ENCODE measurements around the gene HPCAL1.

HPCAL1 gene

GRCh38 chr2:10269711-10270610 lies 32.7 kb upstream of the HPCAL1 start:
- DNase-seq (ENCODE audit: low spot score): no peak

GRCh38 chr2:10271509-10271908 lies 31.2 kb upstream of the HPCAL1 start:
- DNase-seq (ENCODE audit: low spot score): no peak

- no peak for DNase-seq (ENCODE audit: low spot score)
Measured at GRCh38 chr2:10271946-10272345, 30.8 kb upstream of the HPCAL1 start.

- DNase-seq (ENCODE audit: low spot score): no peak
Measured at GRCh38 chr2:10272464-10272863, 30.2 kb upstream of the HPCAL1 start.

- no peak for DNase-seq (ENCODE audit: low spot score)
Measured at GRCh38 chr2:10273215-10274175, 29.2 kb upstream of the HPCAL1 start.

GRCh38 chr2:10274376-10274775 lies 28.3 kb upstream of the HPCAL1 start:
- no peak for DNase-seq (ENCODE audit: low spot score)

GRCh38 chr2:10274983-10275802 lies 27.5 kb upstream of the HPCAL1 start:
- no peak for DNase-seq (ENCODE audit: low spot score)

GRCh38 chr2:10276481-10277292 lies 26.0 kb upstream of the HPCAL1 start:
- no peak for DNase-seq (ENCODE audit: low spot score)

- no peak for DNase-seq (ENCODE audit: low spot score)
Measured at GRCh38 chr2:10277293-10278028, 25.2 kb upstream of the HPCAL1 start.

- DNase-seq (ENCODE audit: low spot score): no peak
Measured at GRCh38 chr2:10278029-10278762, 24.5 kb upstream of the HPCAL1 start.

GRCh38 chr2:10278763-10279471 lies 23.8 kb upstream of the HPCAL1 start:
- no peak for DNase-seq (ENCODE audit: low spot score)

- DNase-seq (ENCODE audit: low spot score): no peak
Measured at GRCh38 chr2:10279472-10279870, 23.2 kb upstream of the HPCAL1 start.

- DNase-seq (ENCODE audit: low spot score): no peak
Measured at GRCh38 chr2:10279946-10280463, 22.7 kb upstream of the HPCAL1 start.

GRCh38 chr2:10281891-10282290 lies 20.8 kb upstream of the HPCAL1 start:
- no peak for DNase-seq (ENCODE audit: low spot score)

GRCh38 chr2:10282611-10283105 lies 20.0 kb upstream of the HPCAL1 start:
- no peak for DNase-seq (ENCODE audit: low spot score)

GRCh38 chr2:10283106-10284062 lies 19.3 kb upstream of the HPCAL1 start:
- no peak for DNase-seq (ENCODE audit: low spot score)

- DNase-seq (ENCODE audit: low spot score): no peak
Measured at GRCh38 chr2:10284108-10284870, 18.4 kb upstream of the HPCAL1 start.

All from hematopoietic multipotent progenitor cell treated with erythropoietin and hydrocortisone succinate and interleukin-3 and kit ligand, for 17 days (in vitro differentiated cells).